ENCODE data around the gene ASPHD1. TPM values are rescaled to one million over a fixed set of nuclear protein-coding genes. Genes with fewer than 3 reads are reported as not detected.

ASPHD1 gene
- total RNA-seq, 4 donors from 2014 or later, result 0.42 TPM; not detected in 3

DNA sequence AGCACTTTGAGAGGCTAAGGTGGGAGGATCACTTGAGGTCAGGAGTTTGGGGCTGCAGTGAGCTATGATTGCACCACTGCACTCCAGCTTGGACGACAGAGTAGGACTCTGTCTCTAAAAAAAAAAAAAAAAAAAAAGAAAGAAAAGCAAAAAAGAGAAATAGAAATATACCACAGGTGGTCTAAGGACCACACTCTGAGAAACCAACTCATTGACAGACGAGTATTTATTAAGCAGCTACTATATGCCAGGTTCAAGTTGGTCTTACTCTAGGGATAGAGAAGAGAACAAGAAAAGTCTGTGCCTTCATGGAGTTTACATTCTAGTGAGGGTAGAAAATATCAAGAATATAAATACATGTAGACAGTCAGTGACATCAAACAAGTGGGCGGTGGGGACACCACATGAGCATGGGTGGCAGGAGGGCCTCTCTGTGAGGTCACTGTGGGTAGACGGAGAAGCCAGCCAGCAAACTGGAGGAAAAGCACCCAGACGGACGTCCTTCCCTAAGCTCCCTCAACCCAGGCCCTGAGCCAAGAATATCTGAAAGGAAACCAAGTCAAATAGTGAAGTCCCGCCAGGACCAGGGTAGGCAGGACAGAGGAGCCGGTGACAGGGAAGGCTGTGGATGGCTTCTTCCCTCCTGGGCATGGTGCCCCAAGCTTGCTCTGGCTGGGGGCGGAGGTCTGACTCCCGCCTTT, 42.0 kb upstream of the ASPHD1 start:
- TF ChIP-seq EP300 (IDR thresholded peaks at IDR 0.05) (no peak), POLR2A (IDR thresholded peaks at IDR 0.05) (no peak), POLR2AphosphoS5 (IDR thresholded peaks at IDR 0.05) (no peak)
- TF ChIP-seq, protein P1, sequence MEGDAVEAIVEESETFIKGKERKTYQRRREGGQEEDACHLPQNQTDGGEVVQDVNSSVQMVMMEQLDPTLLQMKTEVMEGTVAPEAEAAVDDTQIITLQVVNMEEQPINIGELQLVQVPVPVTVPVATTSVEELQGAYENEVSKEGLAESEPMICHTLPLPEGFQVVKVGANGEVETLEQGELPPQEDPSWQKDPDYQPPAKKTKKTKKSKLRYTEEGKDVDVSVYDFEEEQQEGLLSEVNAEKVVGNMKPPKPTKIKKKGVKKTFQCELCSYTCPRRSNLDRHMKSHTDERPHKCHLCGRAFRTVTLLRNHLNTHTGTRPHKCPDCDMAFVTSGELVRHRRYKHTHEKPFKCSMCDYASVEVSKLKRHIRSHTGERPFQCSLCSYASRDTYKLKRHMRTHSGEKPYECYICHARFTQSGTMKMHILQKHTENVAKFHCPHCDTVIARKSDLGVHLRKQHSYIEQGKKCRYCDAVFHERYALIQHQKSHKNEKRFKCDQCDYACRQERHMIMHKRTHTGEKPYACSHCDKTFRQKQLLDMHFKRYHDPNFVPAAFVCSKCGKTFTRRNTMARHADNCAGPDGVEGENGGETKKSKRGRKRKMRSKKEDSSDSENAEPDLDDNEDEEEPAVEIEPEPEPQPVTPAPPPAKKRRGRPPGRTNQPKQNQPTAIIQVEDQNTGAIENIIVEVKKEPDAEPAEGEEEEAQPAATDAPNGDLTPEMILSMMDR (IDR thresholded peaks at IDR 0.05), result no peak
- no peak overlapping the region for H3K27ac ChIP-seq
- peaks cover 0 to 33% of the 10 kb centered on the region in 2 donors for H3K36me3 ChIP-seq
- H3K4me1 ChIP-seq, result peaks cover 0 to 21% (median 16%) of the 10 kb centered on the region in 3 donors
- H3K4me3 ChIP-seq, result no peak overlapping the region
- WGBS, 2 donors (ENCODE audit: low coverage in 1 of 2), result 70 to 73% methylated on average over 5 to 6 of the region's 10 CpGs
- no peaks in the 10 kb centered on the region for H3K27me3 ChIP-seq
- no peak for ATAC-seq
- H3K9me3 ChIP-seq, result no peaks in the 10 kb centered on the region

DNA sequence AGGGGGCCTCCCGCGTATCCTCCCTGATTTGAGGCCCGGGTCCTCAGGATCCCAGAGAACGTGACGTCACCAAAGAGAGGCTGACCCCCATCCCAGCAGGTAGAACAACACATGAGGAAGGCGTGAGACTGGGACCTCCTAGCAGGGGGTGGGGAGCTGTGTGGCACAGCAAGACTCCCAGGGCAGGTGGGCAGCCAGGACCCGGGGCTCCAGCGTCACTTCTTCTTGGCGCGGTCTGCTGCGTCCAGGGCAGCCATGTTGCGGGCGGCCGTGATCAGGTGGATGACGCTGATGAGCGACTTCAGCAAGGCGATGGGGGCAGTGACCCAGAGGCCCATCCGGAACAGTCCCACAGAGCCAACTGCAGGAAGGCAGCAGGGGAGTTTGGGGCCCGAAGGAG, 41.3 kb upstream of the ASPHD1 start:
- TF ChIP-seq, protein P1 (IDR thresholded peaks at IDR 0.05), result no peak
- no peak for TF ChIP-seq EP300 (IDR thresholded peaks at IDR 0.05)
- no peak for ATAC-seq
- Histone ChIP-seq H3K36me3 (peaks cover 0 to 33% of the 10 kb centered on the region in 2 donors), H3K4me3 (no peak overlapping the region), H3K4me1 (peaks cover 0 to 27% (median 16%) of the 10 kb centered on the region in 3 donors), H3K27ac (no peak overlapping the region), H3K9me3 (no peaks in the 10 kb centered on the region), H3K27me3 (no peaks in the 10 kb centered on the region)
- 100% methylated on average over 1 of the region's 19 CpGs; no CpG with 5 or more reads in 1 of the 2 donors for WGBS, 2 donors (ENCODE audit: low coverage in 1 of 2)

DNA sequence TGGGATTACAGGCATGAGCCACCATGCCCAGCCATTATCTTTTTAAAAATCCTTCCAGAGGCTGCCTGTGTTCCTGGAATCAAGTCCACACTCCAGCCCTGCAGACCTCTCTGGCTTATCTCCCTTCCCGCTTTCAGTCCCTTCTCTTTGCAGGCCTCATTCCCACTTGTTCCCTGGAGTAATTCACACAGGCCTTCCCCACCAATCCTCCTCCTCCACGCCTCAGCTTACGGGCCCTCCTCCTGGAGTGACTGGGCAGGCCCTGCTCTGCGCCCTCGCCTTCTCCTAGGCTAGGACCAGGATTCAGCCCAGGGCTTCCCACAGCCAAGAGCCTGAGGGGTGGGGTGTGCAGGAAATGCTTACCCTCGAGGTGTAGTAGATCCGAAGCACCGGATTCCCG, 40.1 kb upstream of the ASPHD1 start:
- 84 to 100% methylated on average over 1 to 6 of the region's 9 CpGs for WGBS, 2 donors (ENCODE audit: low coverage in 1 of 2)
- Histone ChIP-seq H3K9me3 (no peaks in the 10 kb centered on the region), H3K4me3 (no peak overlapping the region), H3K27me3 (no peaks in the 10 kb centered on the region), H3K4me1 (peaks cover 0 to 29% (median 16%) of the 10 kb centered on the region in 3 donors), H3K27ac (no peak overlapping the region), H3K36me3 (peaks cover 0 to 33% of the 10 kb centered on the region in 2 donors)
- no peak for ATAC-seq
- TF ChIP-seq POLR2A (IDR thresholded peaks at IDR 0.05), result no peak
- TF ChIP-seq, protein P1 (IDR thresholded peaks at IDR 0.05), result no peak
- no peak for TF ChIP-seq POLR2AphosphoS5 (IDR thresholded peaks at IDR 0.05)
- no peak for TF ChIP-seq EP300 (IDR thresholded peaks at IDR 0.05)

DNA sequence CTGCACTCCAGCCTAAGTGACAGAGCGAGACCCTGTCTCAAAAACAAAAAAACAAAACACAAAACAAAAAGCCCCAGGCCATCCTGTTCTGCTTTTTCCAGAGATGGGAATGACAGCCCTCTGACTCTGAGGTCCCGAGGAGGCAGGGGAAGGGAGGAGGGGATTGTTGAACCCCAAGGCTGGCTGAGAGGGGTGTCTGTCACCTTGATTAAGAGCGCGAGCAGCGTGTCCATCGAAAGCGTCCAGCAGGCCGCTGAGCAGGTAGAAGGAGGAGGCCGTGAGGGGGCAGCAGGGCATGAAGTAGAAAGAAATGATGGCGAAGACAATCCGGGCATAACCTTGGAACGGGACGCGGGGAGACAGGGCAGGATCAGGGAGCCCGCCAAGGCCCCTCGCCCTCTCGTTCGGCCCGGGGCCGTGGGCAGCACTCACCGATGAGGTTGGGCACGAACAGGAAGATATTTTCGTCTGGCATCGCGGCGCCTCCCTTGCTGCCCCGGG, 37.9 kb upstream of the ASPHD1 start:
- Histone ChIP-seq H3K4me1 (peaks cover 0 to 29% (median 16%) of the 10 kb centered on the region in 3 donors), H3K27ac (peak overlapping the region; percentile 62 to 93 (median 86)), H3K9me3 (no peaks in the 10 kb centered on the region), H3K36me3 (peaks cover 0 to 33% of the 10 kb centered on the region in 2 donors), H3K4me3 (peak overlapping the region; percentile 76 to 99), H3K27me3 (peaks cover 5% of the 10 kb centered on the region)
- WGBS, 2 donors (ENCODE audit: low coverage in 1 of 2), result 0 to 2% methylated on average over 5 to 22 of the region's 27 CpGs
- ATAC-seq, result no peak
- no peak for TF ChIP-seq EP300 (IDR thresholded peaks at IDR 0.05)
- TF ChIP-seq, protein P1 (IDR thresholded peaks at IDR 0.05), result no peak
- TF ChIP-seq POLR2A (IDR thresholded peaks at IDR 0.05), result no peak
- TF ChIP-seq POLR2AphosphoS5 (IDR thresholded peaks at IDR 0.05), result no peak
